ENCODE results near the gene BATF3.

BATF3 gene

GRCh38 chr1:212689758-212690529 is 9.7 kb downstream of the BATF3 start:
- H3K4me3 ChIP-seq (ENCODE audit: low read depth, low read length) = no peak overlapping the region
- in situ Hi-C loops (cut with HindIII; ENCODE audit: low sequenced_read_pairs) = no loop called here
- no peak for DNase-seq (ENCODE audit: low read depth, low spot score)
- no peak for TF ChIP-seq CTCF (IDR thresholded peaks at IDR 0.05; ENCODE audit: low read depth, low read length)

- TF ChIP-seq CTCF (IDR thresholded peaks at IDR 0.05; ENCODE audit: low read depth, low read length) = no peak
- H3K4me3 ChIP-seq (ENCODE audit: low read depth, low read length) = no peak overlapping the region
- in situ Hi-C loops (cut with HindIII; ENCODE audit: low sequenced_read_pairs) = no loop called here
- DNase-seq (ENCODE audit: low read depth, low spot score) = no peak
Observed at GRCh38 chr1:212689196-212689725, 10.4 kb downstream of the BATF3 start.

GRCh38 chr1:212688341-212689047 is 11.1 kb downstream of the BATF3 start:
- no peak for TF ChIP-seq CTCF (IDR thresholded peaks at IDR 0.05; ENCODE audit: low read depth, low read length)
- H3K4me3 ChIP-seq (ENCODE audit: low read depth, low read length) = no peak overlapping the region
- no peak for DNase-seq (ENCODE audit: low read depth, low spot score)
- in situ Hi-C loops (cut with HindIII; ENCODE audit: low sequenced_read_pairs) = no loop called here

- no peak for TF ChIP-seq CTCF (IDR thresholded peaks at IDR 0.05; ENCODE audit: low read depth, low read length)
- in situ Hi-C loops (cut with HindIII; ENCODE audit: low sequenced_read_pairs) = no loop called here
- H3K4me3 ChIP-seq (ENCODE audit: low read depth, low read length) = no peak overlapping the region
- no peak for DNase-seq (ENCODE audit: low read depth, low spot score)
Observed at GRCh38 chr1:212687811-212688210, 11.8 kb downstream of the BATF3 start.

- in situ Hi-C loops (cut with HindIII; ENCODE audit: low sequenced_read_pairs) = no loop called here
- no peak overlapping the region for H3K4me3 ChIP-seq (ENCODE audit: low read depth, low read length)
- no peak for DNase-seq (ENCODE audit: low read depth, low spot score)
- TF ChIP-seq CTCF (IDR thresholded peaks at IDR 0.05; ENCODE audit: low read depth, low read length) = no peak
Observed at GRCh38 chr1:212686591-212686990, 13.0 kb downstream of the BATF3 start.

GRCh38 chr1:212686069-212686468 is 13.6 kb downstream of the BATF3 start:
- no peak overlapping the region for H3K4me3 ChIP-seq (ENCODE audit: low read depth, low read length)
- no peak for TF ChIP-seq CTCF (IDR thresholded peaks at IDR 0.05; ENCODE audit: low read depth, low read length)
- in situ Hi-C loops (cut with HindIII; ENCODE audit: low sequenced_read_pairs) = no loop called here
- no peak for DNase-seq (ENCODE audit: low read depth, low spot score)

Data from astrocyte of the spinal cord (primary cell).